Spinal cord (tissue), 10 donors: Measurements from ENCODE around the gene SHH. TPM values are rescaled to one million over a fixed set of nuclear protein-coding genes. Genes with fewer than 3 reads are reported as not detected.

Source experiments
- DNase-seq, 6 donors: peaks; one replicate each; pipeline versions ENCODE4 v3.0.0 to v3.0.0-alpha.2; 2013 to 2015; ENCODE audit warnings: low spot score in 6 of 6, low read depth in 4 of 6
- H3K27ac ChIP-seq: one replicate; pipeline ENCODE4 v1.5.1; 2013; ENCODE audit warnings: low read depth, low read length, control low read depth
- H3K27me3 ChIP-seq: one replicate; pipeline ENCODE4 v1.6.1; 2013; ENCODE audit warnings: low read length; ENCODE audit not compliant: control insufficient read depth, insufficient read depth
- H3K36me3 ChIP-seq: one replicate; pipeline ENCODE4 v1.6.1; 2013; ENCODE audit warnings: low read length; ENCODE audit not compliant: control insufficient read depth, insufficient read depth
- H3K4me1 ChIP-seq: one replicate; pipeline ENCODE4 v1.6.1; 2013; ENCODE audit warnings: low read length; ENCODE audit not compliant: control insufficient read depth, insufficient read depth
- H3K4me3 ChIP-seq: one replicate; pipeline ENCODE4 v1.5.1; 2013; ENCODE audit warnings: low read depth, low read length, control low read depth
- H3K9me3 ChIP-seq: one replicate; pipeline ENCODE4 v1.6.1; 2013; ENCODE audit warnings: low read length; ENCODE audit not compliant: control insufficient read depth, insufficient read depth
- WGBS: methylation state at CpG from one replicate; pipeline ENCODE4 v1.1.5; 2013; ENCODE audit warnings: missing lambda C conversion rate; ENCODE audit not compliant: insufficient coverage; 5-methylcytosine and 5-hydroxymethylcytosine counted together
- polyA plus RNA-seq, 2 donors: library from polyadenylated mRNA; unstranded; fragments of 120-200 nt; gene quantifications; one replicate each; pipeline ENCODE4 v1.2.1, GENCODE V29; 2013; ENCODE audit not compliant: insufficient read length in 2 of 2
- total RNA-seq, 2 donors: library from RNA; depleted of rRNA in 1 of 2; stranded (reverse); fragments of 120-200 nt in 1 of 2; fragments of >200 nt in 1 of 2; gene quantifications; one replicate each; pipeline versions ENCODE4 v1.2.3 to v1.2.4, GENCODE V29; 2013 to 2014
- donor health status: healthy.

SHH gene
- total and polyA plus RNA-seq, 4 donors: 0.94 to 4.3 (median 3.7) TPM

GRCh38 chr7:155751409-155751808 lies 60.9 kb downstream of the SHH start:
- Histone ChIP-seq H3K27me3 (no peaks in the 10 kb centered on the region), H3K36me3 (peaks cover 2% of the 10 kb centered on the region), H3K4me1 (peaks cover 15% of the 10 kb centered on the region), H3K9me3 (no peaks in the 10 kb centered on the region), H3K4me3 (no peak overlapping the region), H3K27ac (no peak overlapping the region)
- 90% methylated on average over 2 of the region's 4 CpGs for WGBS
- DNase-seq: no peak

GRCh38 chr7:155750255-155751125 lies 61.8 kb downstream of the SHH start:
- peaks cover 15% of the 10 kb centered on the region for H3K4me1 ChIP-seq
- 80% methylated on average over 1 of the region's 5 CpGs for WGBS

More at GRCh38 chr7:155750255-155751125, 61.8 kb downstream of the SHH start:
- no peaks in the 10 kb centered on the region for H3K9me3 ChIP-seq
- H3K36me3 ChIP-seq: peaks cover 3% of the 10 kb centered on the region
- no peaks in the 10 kb centered on the region for H3K27me3 ChIP-seq
- no peak overlapping the region for H3K4me3 ChIP-seq
- H3K27ac ChIP-seq: no peak overlapping the region
- peak in 1 of 6 donors; percentile 45 for DNase-seq

Other genes starting within 250 kb of the SHH start
- 10 to 100 TPM; 31.9 to 37.5 TPM for gene RBM33, start 167.8 kb downstream of the SHH start, total RNA-seq
- 10 to 100 TPM; 32.9 to 39.1 TPM for gene RBM33, start 167.8 kb downstream of the SHH start, polyA plus RNA-seq